Effector memory CD8-positive, alpha-beta T cell (primary cell): ENCODE measurements around the gene CLK3.
"Not testable (repeated sequence)": the region's sequence is repeated elsewhere in the genome, so short reads cannot be mapped to it uniquely, and the experiment has no call there.

Experiments used
- ATAC-seq: fragments of 150-1000 bp; cut with Tn5 transposase; replicated peaks from 2 replicates; pipeline ENCODE4 v1.10.0; 2021; ENCODE audit warnings: mild to moderate bottlenecking, moderate library complexity
- DNase-seq, 3 experiments: peaks; one replicate each; pipeline ENCODE4 v3.0.0; 2021
- H3K27ac Mint-ChIP-seq, 2 donors: one replicate each; pipeline ENCODE4 v1.8.0; 2022; ENCODE audit warnings: mild to moderate bottlenecking in 2 of 2, mixed read lengths in 2 of 2, moderate library complexity in 2 of 2
- H3K27me3 Mint-ChIP-seq, 2 donors: one replicate each; pipeline ENCODE4 v1.8.0; 2022; ENCODE audit warnings: mixed read lengths in 2 of 2
- H3K36me3 Mint-ChIP-seq: one replicate; pipeline ENCODE4 v1.8.0; 2022; ENCODE audit warnings: mild to moderate bottlenecking, moderate library complexity, mixed read lengths; ENCODE audit not compliant: insufficient read depth
- H3K4me1 Mint-ChIP-seq, 2 donors: one replicate each; pipeline ENCODE4 v1.8.0; 2022; ENCODE audit warnings: low read depth in 2 of 2, mixed read lengths in 2 of 2
- H3K4me3 Mint-ChIP-seq, 2 donors: one replicate each; pipeline ENCODE4 v1.8.0; 2022; ENCODE audit warnings: mild to moderate bottlenecking in 2 of 2, mixed read lengths in 2 of 2, moderate library complexity in 2 of 2
- H3K9me3 Mint-ChIP-seq, 2 donors: one replicate each; pipeline ENCODE4 v1.8.0; 2022; ENCODE audit warnings: mixed read lengths in 2 of 2

CLK3 gene

GRCh38 chr15:74629696-74630095 is 14.1 kb downstream of the CLK3 start:
- H3K36me3 Mint-ChIP-seq: peaks cover 52% of the 10 kb centered on the region

GRCh38 chr15:74630284-74631086 is 14.8 kb downstream of the CLK3 start:
- Mint-ChIP-seq H3K4me3 (no peak overlapping the region), H3K4me1 (peaks cover 0 to 8% of the 10 kb centered on the region in 2 donors), H3K9me3 (no peaks in the 10 kb centered on the region), H3K27me3 (no peaks in the 10 kb centered on the region), H3K36me3 (peaks cover 47% of the 10 kb centered on the region), H3K27ac (peak overlapping the region in 1 of 2 donors; percentile 65)
- ATAC-seq (no peak), DNase-seq (no peak)

More at GRCh38 chr15:74629696-74630095, 14.1 kb downstream of the CLK3 start:
- not testable (repeated sequence) for H3K27me3 Mint-ChIP-seq, H3K9me3 Mint-ChIP-seq, H3K4me1 Mint-ChIP-seq, H3K4me3 Mint-ChIP-seq, H3K27ac Mint-ChIP-seq, DNase-seq, ATAC-seq

- Mint-ChIP-seq H3K36me3 (peaks cover 47% of the 10 kb centered on the region), H3K27me3 (no peaks in the 10 kb centered on the region), H3K27ac (peak overlapping the region in 1 of 2 donors; percentile 65), H3K4me1 (peaks cover 0 to 8% of the 10 kb centered on the region in 2 donors), H3K4me3 (no peak overlapping the region), H3K9me3 (no peaks in the 10 kb centered on the region)
- ATAC-seq (no peak), DNase-seq (no peak)
Measured at GRCh38 chr15:74631087-74631385, 15.4 kb downstream of the CLK3 start.

GRCh38 chr15:74631408-74631807 is 15.8 kb downstream of the CLK3 start:
- ATAC-seq (no peak), DNase-seq (no peak)
- peaks cover 0 to 8% of the 10 kb centered on the region in 2 donors for H3K4me1 Mint-ChIP-seq
- H3K27ac Mint-ChIP-seq: peak overlapping the region in 1 of 2 donors; percentile 65
- no peaks in the 10 kb centered on the region for H3K9me3 Mint-ChIP-seq
- H3K4me3 Mint-ChIP-seq: no peak overlapping the region
- no peaks in the 10 kb centered on the region for H3K27me3 Mint-ChIP-seq
- H3K36me3 Mint-ChIP-seq: peaks cover 44% of the 10 kb centered on the region

GRCh38 chr15:74631935-74632560 is 16.4 kb downstream of the CLK3 start:
- H3K4me3 Mint-ChIP-seq: no peak overlapping the region
- no peaks in the 10 kb centered on the region for H3K27me3 Mint-ChIP-seq
- peaks cover 0 to 8% of the 10 kb centered on the region in 2 donors for H3K4me1 Mint-ChIP-seq
- ATAC-seq: peak; percentile 63
- DNase-seq: peak; percentile 42 to 52 (median 47)
- peak overlapping the region in 1 of 2 donors; percentile 65 for H3K27ac Mint-ChIP-seq
- no peaks in the 10 kb centered on the region for H3K9me3 Mint-ChIP-seq
- H3K36me3 Mint-ChIP-seq: peaks cover 50% of the 10 kb centered on the region

GRCh38 chr15:74632601-74633000 is 17.0 kb downstream of the CLK3 start:
- Mint-ChIP-seq H3K9me3 (no peaks in the 10 kb centered on the region), H3K4me3 (no peak overlapping the region), H3K4me1 (peaks cover 0 to 8% of the 10 kb centered on the region in 2 donors), H3K36me3 (peaks cover 46% of the 10 kb centered on the region), H3K27ac (no peak overlapping the region), H3K27me3 (no peaks in the 10 kb centered on the region)
- DNase-seq (no peak), ATAC-seq (no peak)

GRCh38 chr15:74633781-74634180 is 18.1 kb downstream of the CLK3 start:
- no peaks in the 10 kb centered on the region for H3K9me3 Mint-ChIP-seq
- ATAC-seq: no peak
- no peaks in the 10 kb centered on the region for H3K27me3 Mint-ChIP-seq
- no peak overlapping the region for H3K27ac Mint-ChIP-seq
- H3K4me3 Mint-ChIP-seq: no peak overlapping the region
- H3K36me3 Mint-ChIP-seq: peaks cover 48% of the 10 kb centered on the region
- peaks cover 0 to 6% of the 10 kb centered on the region in 2 donors for H3K4me1 Mint-ChIP-seq
- DNase-seq: no peak

GRCh38 chr15:74635228-74635627 is 19.6 kb downstream of the CLK3 start:
- H3K9me3 Mint-ChIP-seq: no peaks in the 10 kb centered on the region
- H3K4me3 Mint-ChIP-seq: no peak overlapping the region
- DNase-seq (peak; percentile 64 to 74 (median 66)), ATAC-seq (peak; percentile 89)
- peak overlapping the region in 1 of 2 donors; percentile 20 for H3K27ac Mint-ChIP-seq
- H3K36me3 Mint-ChIP-seq: peaks cover 43% of the 10 kb centered on the region
- H3K27me3 Mint-ChIP-seq: no peaks in the 10 kb centered on the region
- H3K4me1 Mint-ChIP-seq: peaks cover 0 to 4% of the 10 kb centered on the region in 2 donors

- peaks cover 36% of the 10 kb centered on the region for H3K36me3 Mint-ChIP-seq
- no peak for DNase-seq
- no peaks in the 10 kb centered on the region for H3K9me3 Mint-ChIP-seq
- no peak for ATAC-seq
- peaks cover 0 to under 1% of the 10 kb centered on the region in 2 donors for H3K4me1 Mint-ChIP-seq
- no peak overlapping the region for H3K27ac Mint-ChIP-seq
- no peaks in the 10 kb centered on the region for H3K27me3 Mint-ChIP-seq
- no peak overlapping the region for H3K4me3 Mint-ChIP-seq
Measured at GRCh38 chr15:74636984-74637383, 21.3 kb downstream of the CLK3 start.

- Mint-ChIP-seq H3K36me3 (peaks cover 26% of the 10 kb centered on the region), H3K4me1 (peaks cover 3 to 5% of the 10 kb centered on the region in 2 donors), H3K27me3 (no peaks in the 10 kb centered on the region), H3K4me3 (no peak overlapping the region), H3K9me3 (no peaks in the 10 kb centered on the region), H3K27ac (peak overlapping the region; percentile 57 to 67)
- ATAC-seq: no peak
- no peak for DNase-seq
Measured at GRCh38 chr15:74641151-74641550, 25.5 kb downstream of the CLK3 start.

GRCh38 chr15:74642348-74642733 is 26.7 kb downstream of the CLK3 start:
- peaks cover 18% of the 10 kb centered on the region for H3K36me3 Mint-ChIP-seq
- H3K4me1 Mint-ChIP-seq: peaks cover 6 to 9% of the 10 kb centered on the region in 2 donors
- H3K9me3 Mint-ChIP-seq: no peaks in the 10 kb centered on the region
- DNase-seq: no peak
- H3K27ac Mint-ChIP-seq: peak overlapping the region in 1 of 2 donors; percentile 25
- H3K4me3 Mint-ChIP-seq: no peak overlapping the region
- H3K27me3 Mint-ChIP-seq: no peaks in the 10 kb centered on the region
- no peak for ATAC-seq

- Mint-ChIP-seq H3K27ac (peak overlapping the region in 1 of 2 donors; percentile 56), H3K9me3 (no peaks in the 10 kb centered on the region), H3K27me3 (no peaks in the 10 kb centered on the region), H3K4me3 (no peak overlapping the region), H3K4me1 (peaks cover 6 to 9% of the 10 kb centered on the region in 2 donors), H3K36me3 (peaks cover 18% of the 10 kb centered on the region)
- no peak for ATAC-seq
- DNase-seq: no peak
Measured at GRCh38 chr15:74642734-74643664, 27.4 kb downstream of the CLK3 start.

- Mint-ChIP-seq H3K36me3 (peaks cover 11% of the 10 kb centered on the region), H3K27me3 (no peaks in the 10 kb centered on the region), H3K4me1 (peaks cover 8 to 13% of the 10 kb centered on the region in 2 donors), H3K4me3 (no peak overlapping the region), H3K9me3 (no peaks in the 10 kb centered on the region), H3K27ac (peak overlapping the region; percentile 56 to 85)
- no peak for ATAC-seq
- no peak for DNase-seq
Measured at GRCh38 chr15:74643665-74644204, 28.1 kb downstream of the CLK3 start.
